CD4-positive, alpha-beta T cell treated with Interleukin-21 for 1 hour (primary cell): ENCODE measurements around the gene STT3B.
"Not testable (repeated sequence)": the region's sequence is repeated elsewhere in the genome, so short reads cannot be mapped to it uniquely, and the experiment has no call there.

Source experiments
- DNase-seq: peaks from one replicate; pipeline ENCODE4 v3.0.0-alpha.2; 2020

The STT3B gene

GRCh38 chr3:31553258-31553657 lies 20.5 kb downstream of the STT3B start:
- DNase-seq, result no peak

GRCh38 chr3:31555204-31555603 lies 22.5 kb downstream of the STT3B start:
- DNase-seq, result no peak

GRCh38 chr3:31559872-31560534 lies 27.3 kb downstream of the STT3B start:
- DNase-seq, result no peak

GRCh38 chr3:31561891-31562290 lies 29.2 kb downstream of the STT3B start:
- DNase-seq, result no peak

GRCh38 chr3:31562525-31562924 lies 29.8 kb downstream of the STT3B start:
- DNase-seq, result peak; percentile 31

GRCh38 chr3:31565288-31565687 lies 32.6 kb downstream of the STT3B start:
- DNase-seq, result no peak

GRCh38 chr3:31567036-31567435 lies 34.3 kb downstream of the STT3B start:
- DNase-seq, result peak; percentile 46

GRCh38 chr3:31568649-31569048 lies 35.9 kb downstream of the STT3B start:
- DNase-seq, result no peak

- no peak for DNase-seq
Observed at GRCh38 chr3:31571325-31571724, 38.6 kb downstream of the STT3B start.

GRCh38 chr3:31572236-31573004 lies 39.7 kb downstream of the STT3B start:
- no peak for DNase-seq

GRCh38 chr3:31573036-31573779 lies 40.5 kb downstream of the STT3B start:
- no peak for DNase-seq

GRCh38 chr3:31575448-31575847 lies 42.7 kb downstream of the STT3B start:
- peak; percentile 10 for DNase-seq

- DNase-seq, result no peak
Observed at GRCh38 chr3:31576521-31576920, 43.8 kb downstream of the STT3B start.

GRCh38 chr3:31577232-31577631 lies 44.5 kb downstream of the STT3B start:
- no peak for DNase-seq

- DNase-seq, result no peak
Observed at GRCh38 chr3:31579828-31580227, 47.1 kb downstream of the STT3B start.

- no peak for DNase-seq
Observed at GRCh38 chr3:31580645-31581044, 47.9 kb downstream of the STT3B start.

GRCh38 chr3:31581660-31582059 lies 48.9 kb downstream of the STT3B start:
- DNase-seq, result no peak

- no peak for DNase-seq
Observed at GRCh38 chr3:31589228-31589627, 56.5 kb downstream of the STT3B start.

- DNase-seq, result no peak
Observed at GRCh38 chr3:31590650-31591049, 57.9 kb downstream of the STT3B start.

- no peak for DNase-seq
Observed at GRCh38 chr3:31592764-31593163, 60.0 kb downstream of the STT3B start.

GRCh38 chr3:31596176-31596575 lies 63.5 kb downstream of the STT3B start:
- no peak for DNase-seq

GRCh38 chr3:31600431-31600830 lies 67.7 kb downstream of the STT3B start:
- DNase-seq, result no peak

GRCh38 chr3:31605333-31605732 lies 72.6 kb downstream of the STT3B start:
- not testable (repeated sequence) for DNase-seq

- peak; percentile 1 for DNase-seq
Observed at GRCh38 chr3:31606453-31606852, 73.7 kb downstream of the STT3B start.
